ENCODE data around the gene RFESD.

The RFESD gene

GRCh38 chr5:95668216-95668615 lies 21.6 kb downstream of the RFESD start:
- Histone ChIP-seq H3K79me1 (ENCODE audit: low read length) (no peaks in the 10 kb centered on the region), H3K4ac (ENCODE audit: low read depth, low read length) (no peak overlapping the region), H3K79me2 (ENCODE audit: control insufficient read depth, insufficient read depth, low read length) (no peaks in the 10 kb centered on the region), H3K36me3 (ENCODE audit: control insufficient read depth, insufficient read depth, low read length) (no peaks in the 10 kb centered on the region), H3K56ac (ENCODE audit: low read length) (no peak overlapping the region), H3K27me3 (ENCODE audit: insufficient read depth, low read length, poor library complexity) (no peaks in the 10 kb centered on the region), H3K4me2 (ENCODE audit: low read length) (no peak overlapping the region), H3K23ac (ENCODE audit: low read length) (no peak overlapping the region), H3K4me1 (ENCODE audit: control insufficient read depth, low read depth, low read length) (peaks cover 13% of the 10 kb centered on the region), H2BK120ac (ENCODE audit: low read depth, low read length) (no peak overlapping the region), H3K4me3 (ENCODE audit: low read length) (no peak overlapping the region), H3K27ac (ENCODE audit: low read depth, low read length) (no peak overlapping the region), H2BK5ac (ENCODE audit: low read length) (no peak overlapping the region), H4K8ac (ENCODE audit: low read depth, low read length) (no peak overlapping the region), H3K9ac (ENCODE audit: low read length) (no peak overlapping the region), H4K5ac (ENCODE audit: low read length) (no peak overlapping the region), H3K18ac (ENCODE audit: low read length) (no peak overlapping the region), H2BK15ac (replicated peaks; ENCODE audit: low read depth) (no peak overlapping the region), H2AK5ac (ENCODE audit: low read length) (no peak overlapping the region)
- no peak for DNase-seq

GRCh38 chr5:95668728-95669127 lies 22.2 kb downstream of the RFESD start:
- Histone ChIP-seq H2AK5ac (ENCODE audit: low read length) (peak overlapping the region; percentile 65), H4K5ac (ENCODE audit: low read length) (no peak overlapping the region), H3K36me3 (ENCODE audit: control insufficient read depth, insufficient read depth, low read length) (no peaks in the 10 kb centered on the region), H3K27me3 (ENCODE audit: insufficient read depth, low read length, poor library complexity) (no peaks in the 10 kb centered on the region), H3K4me1 (ENCODE audit: control insufficient read depth, low read depth, low read length) (peaks cover 13% of the 10 kb centered on the region), H2BK5ac (ENCODE audit: low read length) (peak overlapping the region; percentile 89), H3K23ac (ENCODE audit: low read length) (no peak overlapping the region), H3K18ac (ENCODE audit: low read length) (peak overlapping the region; percentile 90), H3K9ac (ENCODE audit: low read length) (peak overlapping the region; percentile 21), H3K79me2 (ENCODE audit: control insufficient read depth, insufficient read depth, low read length) (no peaks in the 10 kb centered on the region), H4K8ac (ENCODE audit: low read depth, low read length) (peak overlapping the region; percentile 88), H3K79me1 (ENCODE audit: low read length) (no peaks in the 10 kb centered on the region), H3K4me3 (ENCODE audit: low read length) (no peak overlapping the region), H3K4ac (ENCODE audit: low read depth, low read length) (peak overlapping the region; percentile 31), H3K4me2 (ENCODE audit: low read length) (no peak overlapping the region), H3K56ac (ENCODE audit: low read length) (peak overlapping the region; percentile 68), H2BK120ac (ENCODE audit: low read depth, low read length) (peak overlapping the region; percentile 73), H2BK15ac (replicated peaks; ENCODE audit: low read depth) (no peak overlapping the region), H3K27ac (ENCODE audit: low read depth, low read length) (peak overlapping the region; percentile 91)
- no CpG with 5 or more reads among the region's 1 CpG for WGBS (ENCODE audit: extremely low coverage, insufficient coverage, low lambda C conversion rate)
- no peak for DNase-seq

- no peak overlapping the region for H4K5ac ChIP-seq (ENCODE audit: low read length)
- peak overlapping the region; percentile 91 for H3K27ac ChIP-seq (ENCODE audit: low read depth, low read length)
- H2AK5ac ChIP-seq (ENCODE audit: low read length), result no peak overlapping the region
- no peak overlapping the region for H3K23ac ChIP-seq (ENCODE audit: low read length)
- H3K79me2 ChIP-seq (ENCODE audit: control insufficient read depth, insufficient read depth, low read length), result no peaks in the 10 kb centered on the region
- WGBS (ENCODE audit: extremely low coverage, insufficient coverage, low lambda C conversion rate), result no CpG with 5 or more reads among the region's 4 CpGs
- H2BK5ac ChIP-seq (ENCODE audit: low read length), result peak overlapping the region; percentile 36
- H3K27me3 ChIP-seq (ENCODE audit: insufficient read depth, low read length, poor library complexity), result no peaks in the 10 kb centered on the region
- peak overlapping the region; percentile 48 for H2BK120ac ChIP-seq (ENCODE audit: low read depth, low read length)
- H3K4me3 ChIP-seq (ENCODE audit: low read length), result no peak overlapping the region
- DNase-seq, result peak; percentile 99
- no peak overlapping the region for H3K4me2 ChIP-seq (ENCODE audit: low read length)
- H3K18ac ChIP-seq (ENCODE audit: low read length), result peak overlapping the region; percentile 93
- H3K79me1 ChIP-seq (ENCODE audit: low read length), result no peaks in the 10 kb centered on the region
- no peak overlapping the region for H2BK15ac ChIP-seq (replicated peaks; ENCODE audit: low read depth)
- peak overlapping the region; percentile 7 for H3K9ac ChIP-seq (ENCODE audit: low read length)
- H4K8ac ChIP-seq (ENCODE audit: low read depth, low read length), result no peak overlapping the region
- H3K56ac ChIP-seq (ENCODE audit: low read length), result peak overlapping the region; percentile 40
- no peaks in the 10 kb centered on the region for H3K36me3 ChIP-seq (ENCODE audit: control insufficient read depth, insufficient read depth, low read length)
- peak overlapping the region; percentile 72 for H3K4ac ChIP-seq (ENCODE audit: low read depth, low read length)
- peaks cover 13% of the 10 kb centered on the region for H3K4me1 ChIP-seq (ENCODE audit: control insufficient read depth, low read depth, low read length)
These were observed 23.0 kb downstream of the RFESD start for GRCh38 chr5:95669540-95669939.

- no peak overlapping the region for H3K4me3 ChIP-seq (ENCODE audit: low read length)
These were observed 23.4 kb downstream of the RFESD start for GRCh38 chr5:95669985-95670384.

GRCh38 chr5:95670568-95670967 lies 24.0 kb downstream of the RFESD start:
- WGBS (ENCODE audit: extremely low coverage, insufficient coverage, low lambda C conversion rate), result no CpG with 5 or more reads among the region's 3 CpGs
- H2BK15ac ChIP-seq (replicated peaks; ENCODE audit: low read depth), result no peak overlapping the region
- peak overlapping the region; percentile 59 for H3K23ac ChIP-seq (ENCODE audit: low read length)
- H3K9ac ChIP-seq (ENCODE audit: low read length), result no peak overlapping the region
- H3K27me3 ChIP-seq (ENCODE audit: insufficient read depth, low read length, poor library complexity), result no peaks in the 10 kb centered on the region
- peak overlapping the region; percentile 13 for H3K27ac ChIP-seq (ENCODE audit: low read depth, low read length)
- no peak overlapping the region for H2BK120ac ChIP-seq (ENCODE audit: low read depth, low read length)
- no peak overlapping the region for H3K4me2 ChIP-seq (ENCODE audit: low read length)
- no peak overlapping the region for H4K8ac ChIP-seq (ENCODE audit: low read depth, low read length)
- H3K79me1 ChIP-seq (ENCODE audit: low read length), result no peaks in the 10 kb centered on the region
- no peaks in the 10 kb centered on the region for H3K36me3 ChIP-seq (ENCODE audit: control insufficient read depth, insufficient read depth, low read length)
- H3K18ac ChIP-seq (ENCODE audit: low read length), result peak overlapping the region; percentile 93
- H3K56ac ChIP-seq (ENCODE audit: low read length), result peak overlapping the region; percentile 40
- H3K4me1 ChIP-seq (ENCODE audit: control insufficient read depth, low read depth, low read length), result peaks cover 13% of the 10 kb centered on the region
- H4K5ac ChIP-seq (ENCODE audit: low read length), result no peak overlapping the region
- H2BK5ac ChIP-seq (ENCODE audit: low read length), result peak overlapping the region; percentile 36
- H3K4me3 ChIP-seq (ENCODE audit: low read length), result no peak overlapping the region
- H2AK5ac ChIP-seq (ENCODE audit: low read length), result peak overlapping the region; percentile 98
- H3K4ac ChIP-seq (ENCODE audit: low read depth, low read length), result peak overlapping the region; percentile 78
- H3K79me2 ChIP-seq (ENCODE audit: control insufficient read depth, insufficient read depth, low read length), result no peaks in the 10 kb centered on the region
- no peak for DNase-seq

More at GRCh38 chr5:95669985-95670384, 23.4 kb downstream of the RFESD start:
- H2BK15ac ChIP-seq (replicated peaks; ENCODE audit: low read depth), result no peak overlapping the region
- peak overlapping the region; percentile 36 for H2BK5ac ChIP-seq (ENCODE audit: low read length)
- peak overlapping the region; percentile 48 for H2BK120ac ChIP-seq (ENCODE audit: low read depth, low read length)
- H3K4me1 ChIP-seq (ENCODE audit: control insufficient read depth, low read depth, low read length), result peaks cover 13% of the 10 kb centered on the region
- H3K36me3 ChIP-seq (ENCODE audit: control insufficient read depth, insufficient read depth, low read length), result no peaks in the 10 kb centered on the region
- H3K4me2 ChIP-seq (ENCODE audit: low read length), result no peak overlapping the region
- H3K27ac ChIP-seq (ENCODE audit: low read depth, low read length), result peak overlapping the region; percentile 62
- no peaks in the 10 kb centered on the region for H3K79me1 ChIP-seq (ENCODE audit: low read length)
- H3K27me3 ChIP-seq (ENCODE audit: insufficient read depth, low read length, poor library complexity), result no peaks in the 10 kb centered on the region
- H3K9ac ChIP-seq (ENCODE audit: low read length), result peak overlapping the region; percentile 7
- no peak overlapping the region for H4K8ac ChIP-seq (ENCODE audit: low read depth, low read length)
- H3K56ac ChIP-seq (ENCODE audit: low read length), result peak overlapping the region; percentile 40
- peak overlapping the region; percentile 98 for H2AK5ac ChIP-seq (ENCODE audit: low read length)
- no peak for DNase-seq
- H3K18ac ChIP-seq (ENCODE audit: low read length), result peak overlapping the region; percentile 93
- no peak overlapping the region for H3K23ac ChIP-seq (ENCODE audit: low read length)
- H4K5ac ChIP-seq (ENCODE audit: low read length), result no peak overlapping the region
- no peaks in the 10 kb centered on the region for H3K79me2 ChIP-seq (ENCODE audit: control insufficient read depth, insufficient read depth, low read length)
- peak overlapping the region; percentile 72 for H3K4ac ChIP-seq (ENCODE audit: low read depth, low read length)
- no CpG with 5 or more reads among the region's 5 CpGs for WGBS (ENCODE audit: extremely low coverage, insufficient coverage, low lambda C conversion rate)

- peak overlapping the region; percentile 54 for H3K56ac ChIP-seq (ENCODE audit: low read length)
- no peaks in the 10 kb centered on the region for H3K79me2 ChIP-seq (ENCODE audit: control insufficient read depth, insufficient read depth, low read length)
- H3K27me3 ChIP-seq (ENCODE audit: insufficient read depth, low read length, poor library complexity), result no peaks in the 10 kb centered on the region
- no peak overlapping the region for H3K23ac ChIP-seq (ENCODE audit: low read length)
- no CpG with 5 or more reads among the region's 1 CpG for whole genome bisulfite sequencing (ENCODE audit: extremely low coverage, insufficient coverage, low lambda C conversion rate)
- H4K8ac ChIP-seq (ENCODE audit: low read depth, low read length), result no peak overlapping the region
- no peak overlapping the region for H2AK5ac ChIP-seq (ENCODE audit: low read length)
- H2BK120ac ChIP-seq (ENCODE audit: low read depth, low read length), result no peak overlapping the region
- DNase-seq, result no peak
- H3K4me2 ChIP-seq (ENCODE audit: low read length), result no peak overlapping the region
- H3K36me3 ChIP-seq (ENCODE audit: control insufficient read depth, insufficient read depth, low read length), result no peaks in the 10 kb centered on the region
- peak overlapping the region; percentile 3 for H2BK5ac ChIP-seq (ENCODE audit: low read length)
- no peak overlapping the region for H3K4me3 ChIP-seq (ENCODE audit: low read length)
- peak overlapping the region; percentile 3 for H3K9ac ChIP-seq (ENCODE audit: low read length)
- peak overlapping the region; percentile 57 for H2BK15ac ChIP-seq (replicated peaks; ENCODE audit: low read depth)
- H3K18ac ChIP-seq (ENCODE audit: low read length), result peak overlapping the region; percentile 56
- H3K27ac ChIP-seq (ENCODE audit: low read depth, low read length), result peak overlapping the region; percentile 19
- H3K4ac ChIP-seq (ENCODE audit: low read depth, low read length), result no peak overlapping the region
- no peaks in the 10 kb centered on the region for H3K79me1 ChIP-seq (ENCODE audit: low read length)
- H4K5ac ChIP-seq (ENCODE audit: low read length), result no peak overlapping the region
- peaks cover 13% of the 10 kb centered on the region for H3K4me1 ChIP-seq (ENCODE audit: control insufficient read depth, low read depth, low read length)
These were observed 25.2 kb downstream of the RFESD start for GRCh38 chr5:95671826-95672225.
